Hepatocyte (in vitro differentiated cells): ENCODE measurements around the gene CDK9.

ENCODE experiments used
- CTCF ChIP-seq: fragments of 200-600 bp; sonication (generic); IDR thresholded peaks from 2 replicates; pipeline ENCODE4 v1.5.1; 2016; ENCODE audit warnings: antibody characterized with exemption, mild to moderate bottlenecking; ENCODE audit not compliant: poor library complexity
- EZH2 ChIP-seq: fragments of 200-600 bp; sonication (generic); IDR thresholded peaks from 2 replicates; pipeline ENCODE4 v1.6.1; 2016; ENCODE audit warnings: antibody characterized with exemption, mild to moderate bottlenecking, borderline replicate concordance

- TF ChIP-seq CTCF (no peak), EZH2 (no peak)
These were observed 21.0 kb downstream of the CDK9 start for GRCh38 chr9:127806871-127807270.
